A673 (cell line): ENCODE measurements around the gene PPP1R13B. TPM values are rescaled to one million over a fixed set of nuclear protein-coding genes. Genes with fewer than 3 reads are reported as not detected.

ENCODE experiments used
- BruUV-seq: library from RNA; stranded (reverse); fragments of 400-500 nt; replicated peaks from 2 replicates; lab custom pipeline; 2021; lab: Mats Ljungman, UMichigan
- CTCF ChIA-PET: fragments of 300-600 bp; sonication (Branson Sonifier 250); formaldehyde crosslinking; loops from one replicate; lab custom pipeline; 2022; ENCODE audit warnings: antibody characterized with exemption; lab: Charles Lee
- POLR2A ChIA-PET: fragments of 300-600 bp; sonication (Branson Sonifier 250); formaldehyde crosslinking; loops from one replicate; lab custom pipeline; 2022; ENCODE audit warnings: antibody characterized with exemption; ENCODE audit not compliant: low non-redundant PET; lab: Charles Lee
- DNase-seq: peaks from one replicate; pipeline ENCODE4 v3.0.0-alpha.2; 2015; ENCODE audit warnings: low spot score
- H3K27ac ChIP-seq: fragments of 200-600 bp; sonication (generic); 2 replicates; pipeline ENCODE4 v1.5.1; 2016; ENCODE audit warnings: mixed run types, low read depth, mild to moderate bottlenecking, mixed read lengths, antibody characterized with exemption, low read length; ENCODE audit not compliant: poor library complexity, severe bottlenecking
- H3K27me3 ChIP-seq: fragments of 200-600 bp; sonication (generic); replicated peaks from 2 replicates; pipeline ENCODE4 v1.6.1; 2017; ENCODE audit warnings: mixed run types, low read depth, mild to moderate bottlenecking, mixed read lengths, antibody characterized with exemption, low read length; ENCODE audit not compliant: insufficient read depth, poor library complexity
- H3K36me3 ChIP-seq: fragments of 200-600 bp; sonication (generic); 2 replicates; pipeline ENCODE4 v1.6.1; 2016; ENCODE audit warnings: mixed run types, mild to moderate bottlenecking, mixed read lengths, antibody characterized with exemption, low read length; ENCODE audit not compliant: insufficient read depth, poor library complexity, severe bottlenecking
- H3K4me1 ChIP-seq: fragments of 200-600 bp; sonication (generic); 2 replicates; pipeline ENCODE4 v1.6.1; 2017; ENCODE audit warnings: mixed run types, mild to moderate bottlenecking, mixed read lengths, antibody characterized with exemption, low read length; ENCODE audit not compliant: insufficient read depth, poor library complexity, severe bottlenecking
- H3K4me3 ChIP-seq: fragments of 200-600 bp; sonication (generic); 2 replicates; pipeline ENCODE4 v1.5.1; 2016; ENCODE audit warnings: low read depth, mixed run types, mild to moderate bottlenecking, mixed read lengths, low read length; ENCODE audit not compliant: poor library complexity, severe bottlenecking
- H3K9me3 ChIP-seq: fragments of 200-600 bp; sonication (generic); 2 replicates; pipeline ENCODE4 v1.6.1; 2016; ENCODE audit warnings: mixed run types, low read depth, mild to moderate bottlenecking, mixed read lengths, antibody characterized with exemption, low read length; ENCODE audit not compliant: poor library complexity, severe bottlenecking
- CTCF ChIP-seq: fragments of 300-800, 200-600 bp; sonication (generic); conservative IDR thresholded peaks from 2 replicates; pipeline ENCODE4 v1.5.1; 2017; ENCODE audit warnings: low read depth, mild to moderate bottlenecking, antibody characterized with exemption, low read length, moderate library complexity, mixed read lengths
- EZH2 ChIP-seq: fragments of 200-600 bp; sonication (generic); IDR thresholded peaks from 2 replicates; pipeline ENCODE4 v1.6.1; 2017; ENCODE audit warnings: borderline replicate concordance, low read depth, mild to moderate bottlenecking, mixed read lengths, antibody characterized with exemption, low read length; ENCODE audit not compliant: poor library complexity, severe bottlenecking
- intact Hi-C: fragments of 100-400 bp; cut with micrococcal nuclease; formaldehyde crosslinking; loops from one replicate; pipeline ENCODE4 v1.10.0; 2022; ENCODE audit not compliant: unreplicated experiment
- total RNA-seq: library from RNA; stranded (reverse); gene quantifications from 2 replicates; pipeline ENCODE4 v1.2.3, GENCODE V29; 2021

The PPP1R13B gene
- total RNA-seq, 1 experiment from 2014 or later, result 4.8 TPM

- Histone ChIP-seq H3K4me3 (no peak overlapping the region), H3K36me3 (no peaks in the 10 kb centered on the region), H3K27ac (no peak overlapping the region), H3K27me3 (no peaks in the 10 kb centered on the region), H3K4me1 (peaks cover 14% of the 10 kb centered on the region), H3K9me3 (no peaks in the 10 kb centered on the region)
- intact Hi-C loops, result no loop called here
- ChIA-PET POLR2A (interaction anchor here (0.6 kb wide), 1 partner anchor 208 kb away, joined by 10 read pairs; no protein-coding TSS in a partner anchor), CTCF (no interaction called here)
- no peak for TF ChIP-seq EZH2
- TF ChIP-seq CTCF, result no peak
- BruUV-seq, result no TSS peak
- DNase-seq, result no peak
These were observed 22.3 kb downstream of the PPP1R13B start for GRCh38 chr14:103825101-103825500.

GRCh38 chr14:103820908-103821307, 26.5 kb downstream of the PPP1R13B start:
- Histone ChIP-seq H3K36me3 (no peaks in the 10 kb centered on the region), H3K9me3 (no peaks in the 10 kb centered on the region), H3K4me1 (peaks cover 21% of the 10 kb centered on the region), H3K27ac (peak overlapping the region; percentile 4), H3K27me3 (no peaks in the 10 kb centered on the region), H3K4me3 (no peak overlapping the region)
- ChIA-PET CTCF (interaction anchor here (1.3 kb wide), 1 partner anchor 13 kb away, joined by 4 read pairs; no protein-coding TSS in a partner anchor), POLR2A (no interaction called here)
- intact Hi-C loops, result no loop called here
- DNase-seq, result peak; percentile 81
- no TSS peak for BruUV-seq
- TF ChIP-seq EZH2 (no peak), CTCF (no peak)

GRCh38 chr14:103820382-103820781, 27.0 kb downstream of the PPP1R13B start:
- DNase-seq, result no peak
- no TSS peak for BruUV-seq
- Histone ChIP-seq H3K36me3 (no peaks in the 10 kb centered on the region), H3K4me1 (peaks cover 21% of the 10 kb centered on the region), H3K9me3 (no peaks in the 10 kb centered on the region), H3K27ac (no peak overlapping the region), H3K4me3 (no peak overlapping the region), H3K27me3 (no peaks in the 10 kb centered on the region)
- TF ChIP-seq EZH2, result no peak
- TF ChIP-seq CTCF, result no peak
- POLR2A ChIA-PET, result no interaction called here
- intact Hi-C loops, result no loop called here
- CTCF ChIA-PET, result interaction anchor here (1.3 kb wide), 1 partner anchor 12 kb away, joined by 4 read pairs; no protein-coding TSS in a partner anchor
